GM23338 (cell line): ENCODE measurements around the gene APBB1IP. TPM values are rescaled to one million over a fixed set of nuclear protein-coding genes. Genes with fewer than 3 reads are reported as not detected.
"Not testable (repeated sequence)": the region's sequence is repeated elsewhere in the genome, so short reads cannot be mapped to it uniquely, and the experiment has no call there.

Experiments
- ATAC-seq: fragments of 200-7000 bp; cut with Tn5 transposase; 3 replicates; pipeline ENCODE4 v1.9.1; 2020
- DNase-seq: peaks from one replicate; pipeline ENCODE4 v3.0.0-alpha.2; 2015; ENCODE audit warnings: low spot score
- H2AFZ ChIP-seq: fragments of 200-600 bp; sonication (generic); 2 replicates; pipeline ENCODE4 v1.8.0; 2016; ENCODE audit warnings: antibody characterized with exemption, mild to moderate bottlenecking, moderate library complexity
- H3F3A ChIP-seq: fragments of 200-600 bp; sonication (generic); replicated peaks from 2 replicates; pipeline ENCODE4 v1.8.0; 2017; ENCODE audit warnings: antibody characterized with exemption, mixed run types, low read depth
- H3K27ac ChIP-seq: fragments of 200-600 bp; sonication (generic); 2 replicates; pipeline ENCODE4 v1.6.1; 2016; ENCODE audit warnings: low read depth
- H3K27me3 ChIP-seq: fragments of 200-600 bp; sonication (generic); 2 replicates; pipeline ENCODE4 v1.8.0; 2016; ENCODE audit warnings: mild to moderate bottlenecking, mixed run types, moderate library complexity; ENCODE audit not compliant: insufficient read depth
- H3K36me3 ChIP-seq: fragments of 200-600 bp; sonication (generic); 2 replicates; pipeline ENCODE4 v1.8.0; 2016; ENCODE audit warnings: mild to moderate bottlenecking; ENCODE audit not compliant: insufficient read depth
- H3K4me1 ChIP-seq: fragments of 200-600 bp; sonication (generic); 2 replicates; pipeline ENCODE4 v1.8.0; 2016; ENCODE audit warnings: mild to moderate bottlenecking, moderate library complexity; ENCODE audit not compliant: insufficient read depth
- H3K4me2 ChIP-seq: fragments of 200-600 bp; sonication (generic); 2 replicates; pipeline ENCODE4 v1.7.1; 2017; ENCODE audit warnings: mixed run types
- H3K4me3 ChIP-seq: fragments of 200-600 bp; sonication (generic); 2 replicates; pipeline ENCODE4 v1.6.1; 2016; ENCODE audit warnings: mixed run types
- H3K79me2 ChIP-seq: fragments of 200-600 bp; sonication (generic); replicated peaks from 2 replicates; pipeline ENCODE4 v1.8.0; 2017; ENCODE audit warnings: mild to moderate bottlenecking; ENCODE audit not compliant: insufficient read depth
- H3K9me2 ChIP-seq: fragments of 200-600 bp; sonication (generic); 2 replicates; pipeline ENCODE4 v1.8.0; 2017; ENCODE audit not compliant: insufficient read depth
- H4K20me1 ChIP-seq: fragments of 200-600 bp; sonication (generic); replicated peaks from 2 replicates; pipeline ENCODE4 v1.8.0; 2017; ENCODE audit warnings: mild to moderate bottlenecking; ENCODE audit not compliant: insufficient read depth
- H3K27ac Mint-ChIP-seq: 2 replicates; pipeline ENCODE4 v1.8.0; 2020; ENCODE audit warnings: inconsistent platforms, mild to moderate bottlenecking, moderate library complexity, mixed read lengths
- H3K27me3 Mint-ChIP-seq: 3 replicates; pipeline ENCODE4 v1.8.0; 2022; ENCODE audit warnings: low read depth, mild to moderate bottlenecking, moderate library complexity, mixed read lengths, inconsistent platforms; ENCODE audit not compliant: insufficient read depth, poor library complexity
- H3K36me3 Mint-ChIP-seq: 3 replicates; pipeline ENCODE4 v1.8.0; 2021; ENCODE audit warnings: low read depth, mild to moderate bottlenecking, inconsistent platforms, moderate library complexity, mixed read lengths
- H3K4me1 Mint-ChIP-seq: 3 replicates; pipeline ENCODE4 v1.8.0; 2020; ENCODE audit warnings: mild to moderate bottlenecking, inconsistent platforms, mixed read lengths
- H3K4me3 Mint-ChIP-seq: 3 replicates; pipeline ENCODE4 v1.8.0; 2021; ENCODE audit warnings: moderate library complexity, mild to moderate bottlenecking, inconsistent platforms, mixed read lengths
- H3K9me3 Mint-ChIP-seq: 3 replicates; pipeline ENCODE4 v1.8.0; 2020; ENCODE audit warnings: moderate library complexity, mild to moderate bottlenecking, inconsistent platforms, mixed read lengths
- EZH2phosphoT487 ChIP-seq: fragments of 200-600 bp; sonication (generic); IDR thresholded peaks from one replicate; pipeline ENCODE4 v1.8.1; 2018; ENCODE audit warnings: antibody characterized with exemption; ENCODE audit not compliant: unreplicated experiment
- JUNB ChIP-seq: IDR thresholded peaks from one replicate; pipeline ENCODE4 v1.6.1; 2016; ENCODE audit warnings: antibody characterized with exemption; ENCODE audit not compliant: unreplicated experiment
- NANOG ChIP-seq: IDR thresholded peaks from 2 replicates; pipeline ENCODE4 v1.6.1; 2016; ENCODE audit warnings: antibody characterized with exemption, borderline replicate concordance
- POLR2AphosphoS5 ChIP-seq: IDR thresholded peaks from 2 replicates; pipeline ENCODE4 v1.6.1; 2016; ENCODE audit warnings: antibody characterized with exemption, low read depth
- ZNF114 ChIP-seq: fragments of 250-450 bp; sonication (Bioruptor Pico); IDR thresholded peaks from 2 replicates; pipeline ENCODE4 v1.5.0; 2020; ENCODE audit warnings: mild to moderate bottlenecking, moderate library complexity
- ZNF331 ChIP-seq: fragments of 250-450 bp; sonication (Bioruptor Pico); IDR thresholded peaks from 2 replicates; pipeline ENCODE4 v1.5.0; 2020; ENCODE audit warnings: low read depth, mild to moderate bottlenecking, moderate library complexity
- polyA plus RNA-seq: library from polyadenylated mRNA; unstranded; fragments of >200 nt; fragmentation: Nextera tagmentation; extraction: Ambion mirVana; gene quantifications from 2 replicates; pipeline ENCODE4 v1.2.1, GENCODE V29; 2016
- total RNA-seq: library from RNA; depleted of rRNA; stranded (reverse); fragments of >200 nt; shearing (Covaris generic); gene quantifications from 2 replicates; pipeline ENCODE4 v1.2.3, GENCODE V29; 2014
- TF ChIP-seq, protein P1 (sequence below), 2 experiments: fragments of 200-600 bp in 1 of 2; sonication (generic) in 1 of 2; conservative IDR thresholded peaks; 2 replicates each; pipeline versions ENCODE4 v1.5.1 to v1.6.1; 2016 to 2017; ENCODE audit warnings: antibody characterized with exemption in 2 of 2, low read depth in 2 of 2, mild to moderate bottlenecking in 2 of 2, moderate library complexity in 1 of 2
- TF ChIP-seq, protein P2 (sequence below): fragments of 250-450 bp; sonication (Bioruptor Pico); IDR thresholded peaks from 2 replicates; pipeline ENCODE4 v1.5.0; 2020; ENCODE audit warnings: mild to moderate bottlenecking, moderate library complexity
- TF ChIP-seq, protein P3 (sequence below): IDR thresholded peaks from one replicate; pipeline ENCODE4 v1.6.1; 2018; ENCODE audit warnings: antibody characterized with exemption; ENCODE audit not compliant: unreplicated experiment

APBB1IP gene
- total and polyA plus RNA-seq, 2 experiments from 2014 or later: 0.14 to 0.16 TPM

DNA sequence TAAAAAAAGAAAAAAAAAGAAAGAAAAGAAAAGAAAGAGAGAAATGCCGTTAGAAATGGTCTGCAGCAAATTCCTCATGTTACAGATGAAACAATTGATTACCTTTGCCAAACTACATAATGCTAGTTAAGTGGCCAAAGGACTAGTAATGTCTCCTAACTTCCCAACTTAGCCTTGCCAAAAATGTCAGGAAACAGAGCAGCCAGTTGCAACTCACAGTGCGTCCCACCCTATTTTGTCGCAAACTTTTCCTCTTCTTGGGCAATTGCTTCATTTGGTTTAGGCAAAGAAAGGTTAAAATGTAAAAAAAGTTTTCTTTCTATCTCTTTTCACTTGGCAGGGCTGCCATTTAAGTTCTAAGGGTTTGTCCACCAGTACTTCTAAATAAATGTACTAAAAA, 53.1 kb downstream of the APBB1IP start (continued):
- TF ChIP-seq ZNF114: no peak
- no peak for TF ChIP-seq POLR2AphosphoS5
- TF ChIP-seq EZH2phosphoT487: no peak

DNA sequence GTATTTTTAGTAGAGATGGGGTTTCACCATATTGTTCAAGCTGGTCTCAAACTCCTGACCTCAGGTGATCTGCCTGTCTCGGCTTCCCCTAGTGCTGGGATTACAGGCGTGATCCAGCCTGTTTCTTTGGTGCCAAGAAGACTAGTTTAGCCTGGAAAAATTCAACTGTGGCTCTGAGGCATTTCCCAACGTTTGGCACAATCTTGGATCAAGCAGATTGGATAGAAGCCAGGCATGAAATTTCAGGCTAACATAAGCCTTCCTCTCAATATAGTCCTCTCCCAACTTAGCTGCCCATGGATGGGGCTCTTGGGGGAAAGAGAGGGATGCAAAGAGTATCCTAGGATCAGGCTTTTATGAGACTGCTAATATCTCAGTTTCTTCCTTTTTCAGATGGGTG, 53.8 kb downstream of the APBB1IP start:
- no peak for TF ChIP-seq JUNB
- no peak for TF ChIP-seq NANOG
- no peak for TF ChIP-seq POLR2AphosphoS5
- TF ChIP-seq EZH2phosphoT487: no peak
- no peak for TF ChIP-seq ZNF331 (CRISPR knock-in tag)
- TF ChIP-seq, protein P1, sequence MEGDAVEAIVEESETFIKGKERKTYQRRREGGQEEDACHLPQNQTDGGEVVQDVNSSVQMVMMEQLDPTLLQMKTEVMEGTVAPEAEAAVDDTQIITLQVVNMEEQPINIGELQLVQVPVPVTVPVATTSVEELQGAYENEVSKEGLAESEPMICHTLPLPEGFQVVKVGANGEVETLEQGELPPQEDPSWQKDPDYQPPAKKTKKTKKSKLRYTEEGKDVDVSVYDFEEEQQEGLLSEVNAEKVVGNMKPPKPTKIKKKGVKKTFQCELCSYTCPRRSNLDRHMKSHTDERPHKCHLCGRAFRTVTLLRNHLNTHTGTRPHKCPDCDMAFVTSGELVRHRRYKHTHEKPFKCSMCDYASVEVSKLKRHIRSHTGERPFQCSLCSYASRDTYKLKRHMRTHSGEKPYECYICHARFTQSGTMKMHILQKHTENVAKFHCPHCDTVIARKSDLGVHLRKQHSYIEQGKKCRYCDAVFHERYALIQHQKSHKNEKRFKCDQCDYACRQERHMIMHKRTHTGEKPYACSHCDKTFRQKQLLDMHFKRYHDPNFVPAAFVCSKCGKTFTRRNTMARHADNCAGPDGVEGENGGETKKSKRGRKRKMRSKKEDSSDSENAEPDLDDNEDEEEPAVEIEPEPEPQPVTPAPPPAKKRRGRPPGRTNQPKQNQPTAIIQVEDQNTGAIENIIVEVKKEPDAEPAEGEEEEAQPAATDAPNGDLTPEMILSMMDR (conservative IDR thresholded peaks at IDR 0.05; ENCODE audit: low read depth in 2 of 2): no peak
- no peak for TF ChIP-seq ZNF114
- TF ChIP-seq, protein P2, sequence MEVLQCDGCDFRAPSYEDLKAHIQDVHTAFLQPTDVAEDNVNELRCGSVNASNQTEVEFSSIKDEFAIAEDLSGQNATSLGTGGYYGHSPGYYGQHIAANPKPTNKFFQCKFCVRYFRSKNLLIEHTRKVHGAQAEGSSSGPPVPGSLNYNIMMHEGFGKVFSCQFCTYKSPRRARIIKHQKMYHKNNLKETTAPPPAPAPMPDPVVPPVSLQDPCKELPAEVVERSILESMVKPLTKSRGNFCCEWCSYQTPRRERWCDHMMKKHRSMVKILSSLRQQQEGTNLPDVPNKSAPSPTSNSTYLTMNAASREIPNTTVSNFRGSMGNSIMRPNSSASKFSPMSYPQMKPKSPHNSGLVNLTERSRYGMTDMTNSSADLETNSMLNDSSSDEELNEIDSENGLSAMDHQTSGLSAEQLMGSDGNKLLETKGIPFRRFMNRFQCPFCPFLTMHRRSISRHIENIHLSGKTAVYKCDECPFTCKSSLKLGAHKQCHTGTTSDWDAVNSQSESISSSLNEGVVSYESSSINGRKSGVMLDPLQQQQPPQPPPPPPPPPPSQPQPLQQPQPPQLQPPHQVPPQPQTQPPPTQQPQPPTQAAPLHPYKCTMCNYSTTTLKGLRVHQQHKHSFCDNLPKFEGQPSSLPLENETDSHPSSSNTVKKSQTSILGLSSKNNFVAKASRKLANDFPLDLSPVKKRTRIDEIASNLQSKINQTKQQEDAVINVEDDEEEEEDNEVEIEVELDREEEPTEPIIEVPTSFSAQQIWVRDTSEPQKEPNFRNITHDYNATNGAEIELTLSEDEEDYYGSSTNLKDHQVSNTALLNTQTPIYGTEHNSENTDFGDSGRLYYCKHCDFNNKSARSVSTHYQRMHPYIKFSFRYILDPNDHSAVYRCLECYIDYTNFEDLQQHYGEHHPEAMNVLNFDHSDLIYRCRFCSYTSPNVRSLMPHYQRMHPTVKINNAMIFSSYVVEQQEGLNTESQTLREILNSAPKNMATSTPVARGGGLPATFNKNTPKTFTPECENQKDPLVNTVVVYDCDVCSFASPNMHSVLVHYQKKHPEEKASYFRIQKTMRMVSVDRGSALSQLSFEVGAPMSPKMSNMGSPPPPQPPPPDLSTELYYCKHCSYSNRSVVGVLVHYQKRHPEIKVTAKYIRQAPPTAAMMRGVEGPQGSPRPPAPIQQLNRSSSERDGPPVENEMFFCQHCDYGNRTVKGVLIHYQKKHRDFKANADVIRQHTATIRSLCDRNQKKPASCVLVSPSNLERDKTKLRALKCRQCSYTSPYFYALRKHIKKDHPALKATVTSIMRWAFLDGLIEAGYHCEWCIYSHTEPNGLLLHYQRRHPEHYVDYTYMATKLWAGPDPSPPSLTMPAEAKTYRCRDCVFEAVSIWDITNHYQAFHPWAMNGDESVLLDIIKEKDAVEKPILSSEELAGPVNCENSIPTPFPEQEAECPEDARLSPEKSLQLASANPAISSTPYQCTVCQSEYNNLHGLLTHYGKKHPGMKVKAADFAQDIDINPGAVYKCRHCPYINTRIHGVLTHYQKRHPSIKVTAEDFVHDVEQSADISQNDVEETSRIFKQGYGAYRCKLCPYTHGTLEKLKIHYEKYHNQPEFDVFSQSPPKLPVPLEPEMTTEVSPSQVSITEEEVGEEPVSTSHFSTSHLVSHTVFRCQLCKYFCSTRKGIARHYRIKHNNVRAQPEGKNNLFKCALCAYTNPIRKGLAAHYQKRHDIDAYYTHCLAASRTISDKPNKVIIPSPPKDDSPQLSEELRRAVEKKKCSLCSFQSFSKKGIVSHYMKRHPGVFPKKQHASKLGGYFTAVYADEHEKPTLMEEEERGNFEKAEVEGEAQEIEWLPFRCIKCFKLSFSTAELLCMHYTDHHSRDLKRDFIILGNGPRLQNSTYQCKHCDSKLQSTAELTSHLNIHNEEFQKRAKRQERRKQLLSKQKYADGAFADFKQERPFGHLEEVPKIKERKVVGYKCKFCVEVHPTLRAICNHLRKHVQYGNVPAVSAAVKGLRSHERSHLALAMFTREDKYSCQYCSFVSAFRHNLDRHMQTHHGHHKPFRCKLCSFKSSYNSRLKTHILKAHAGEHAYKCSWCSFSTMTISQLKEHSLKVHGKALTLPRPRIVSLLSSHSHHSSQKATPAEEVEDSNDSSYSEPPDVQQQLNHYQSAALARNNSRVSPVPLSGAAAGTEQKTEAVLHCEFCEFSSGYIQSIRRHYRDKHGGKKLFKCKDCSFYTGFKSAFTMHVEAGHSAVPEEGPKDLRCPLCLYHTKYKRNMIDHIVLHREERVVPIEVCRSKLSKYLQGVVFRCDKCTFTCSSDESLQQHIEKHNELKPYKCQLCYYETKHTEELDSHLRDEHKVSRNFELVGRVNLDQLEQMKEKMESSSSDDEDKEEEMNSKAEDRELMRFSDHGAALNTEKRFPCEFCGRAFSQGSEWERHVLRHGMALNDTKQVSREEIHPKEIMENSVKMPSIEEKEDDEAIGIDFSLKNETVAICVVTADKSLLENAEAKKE (CRISPR knock-in tag): no peak
- TF ChIP-seq, protein P3, sequence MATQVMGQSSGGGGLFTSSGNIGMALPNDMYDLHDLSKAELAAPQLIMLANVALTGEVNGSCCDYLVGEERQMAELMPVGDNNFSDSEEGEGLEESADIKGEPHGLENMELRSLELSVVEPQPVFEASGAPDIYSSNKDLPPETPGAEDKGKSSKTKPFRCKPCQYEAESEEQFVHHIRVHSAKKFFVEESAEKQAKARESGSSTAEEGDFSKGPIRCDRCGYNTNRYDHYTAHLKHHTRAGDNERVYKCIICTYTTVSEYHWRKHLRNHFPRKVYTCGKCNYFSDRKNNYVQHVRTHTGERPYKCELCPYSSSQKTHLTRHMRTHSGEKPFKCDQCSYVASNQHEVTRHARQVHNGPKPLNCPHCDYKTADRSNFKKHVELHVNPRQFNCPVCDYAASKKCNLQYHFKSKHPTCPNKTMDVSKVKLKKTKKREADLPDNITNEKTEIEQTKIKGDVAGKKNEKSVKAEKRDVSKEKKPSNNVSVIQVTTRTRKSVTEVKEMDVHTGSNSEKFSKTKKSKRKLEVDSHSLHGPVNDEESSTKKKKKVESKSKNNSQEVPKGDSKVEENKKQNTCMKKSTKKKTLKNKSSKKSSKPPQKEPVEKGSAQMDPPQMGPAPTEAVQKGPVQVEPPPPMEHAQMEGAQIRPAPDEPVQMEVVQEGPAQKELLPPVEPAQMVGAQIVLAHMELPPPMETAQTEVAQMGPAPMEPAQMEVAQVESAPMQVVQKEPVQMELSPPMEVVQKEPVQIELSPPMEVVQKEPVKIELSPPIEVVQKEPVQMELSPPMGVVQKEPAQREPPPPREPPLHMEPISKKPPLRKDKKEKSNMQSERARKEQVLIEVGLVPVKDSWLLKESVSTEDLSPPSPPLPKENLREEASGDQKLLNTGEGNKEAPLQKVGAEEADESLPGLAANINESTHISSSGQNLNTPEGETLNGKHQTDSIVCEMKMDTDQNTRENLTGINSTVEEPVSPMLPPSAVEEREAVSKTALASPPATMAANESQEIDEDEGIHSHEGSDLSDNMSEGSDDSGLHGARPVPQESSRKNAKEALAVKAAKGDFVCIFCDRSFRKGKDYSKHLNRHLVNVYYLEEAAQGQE: no peak
- no peak overlapping the region for H3K4me3 Mint-ChIP-seq
- H3K27me3 Mint-ChIP-seq: no peaks in the 10 kb centered on the region
- H3K4me1 Mint-ChIP-seq: peaks cover 3% of the 10 kb centered on the region; the same call in 2 of the 3 replicates
- Histone ChIP-seq H3K27me3 (no peaks in the 10 kb centered on the region), H4K20me1 (no peaks in the 10 kb centered on the region), H3F3A (no peaks in the 10 kb centered on the region), H3K79me2 (no peaks in the 10 kb centered on the region), H3K27ac (no peak overlapping the region), H2AFZ (no peak overlapping the region), H3K4me2 (no peak overlapping the region), H3K36me3 (no peaks in the 10 kb centered on the region), H3K4me3 (no peak overlapping the region), H3K9me2 (no peaks in the 10 kb centered on the region), H3K4me1 (no peaks in the 10 kb centered on the region)
- H3K9me3 Mint-ChIP-seq: peaks cover 26% of the 10 kb centered on the region
- peaks cover 16% of the 10 kb centered on the region for H3K36me3 Mint-ChIP-seq
- no peak overlapping the region for H3K27ac Mint-ChIP-seq
- no peak for ATAC-seq
- no peak for DNase-seq

DNA sequence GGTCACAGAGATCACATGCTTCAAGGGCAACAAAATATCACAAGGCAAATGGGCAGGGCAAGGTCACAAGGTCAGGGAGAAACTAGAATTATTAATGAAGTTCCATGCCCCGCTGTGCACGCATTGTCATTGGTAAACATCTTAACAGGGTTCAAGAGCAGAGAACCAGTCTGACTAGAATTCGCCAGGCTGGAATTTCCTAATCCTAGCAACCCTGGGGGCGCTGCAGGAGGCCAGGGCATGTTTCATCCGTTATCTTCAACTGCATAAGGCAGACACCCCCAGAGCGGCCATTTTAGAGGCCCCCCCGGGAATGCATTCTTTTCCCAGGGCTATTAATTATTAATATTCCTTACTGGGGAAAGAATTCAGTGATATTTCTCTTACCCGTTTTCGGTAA, 54.6 kb downstream of the APBB1IP start:
- not testable (repeated sequence) for ATAC-seq, H3K27ac ChIP-seq, H3K4me2 ChIP-seq, H3K9me2 ChIP-seq, H3K4me3 Mint-ChIP-seq, H3K4me1 ChIP-seq, H3K79me2 ChIP-seq, H3K4me3 ChIP-seq, H2AFZ ChIP-seq, H3K4me1 Mint-ChIP-seq, H3K27me3 ChIP-seq, H3F3A ChIP-seq, H4K20me1 ChIP-seq, H3K27me3 Mint-ChIP-seq, H3K36me3 ChIP-seq
- DNase-seq: peak; percentile 25
- Mint-ChIP-seq H3K27ac (peak overlapping the region; percentile 80; the same call in 1 of the 2 replicates), H3K9me3 (peaks cover 26% of the 10 kb centered on the region), H3K36me3 (peaks cover 16% of the 10 kb centered on the region)
